CD1c-positive myeloid dendritic cell (primary cell): ENCODE results near the gene KLF3.

Experiments
- DNase-seq: peaks from one replicate; pipeline ENCODE4 v3.0.0-alpha.2; 2016; ENCODE audit errors: extremely low spot score

The KLF3 gene

GRCh38 chr4:38673130-38673978, 9.4 kb downstream of the KLF3 start:
- DNase-seq, result peak; percentile 61

- no peak for DNase-seq
Observed at GRCh38 chr4:38674258-38675144, 10.5 kb downstream of the KLF3 start.

- DNase-seq, result peak; percentile 88
Observed at GRCh38 chr4:38675146-38676121, 11.4 kb downstream of the KLF3 start.

GRCh38 chr4:38676986-38677385, 13.0 kb downstream of the KLF3 start:
- DNase-seq, result no peak

- no peak for DNase-seq
Observed at GRCh38 chr4:38677441-38677840, 13.4 kb downstream of the KLF3 start.

- DNase-seq, result no peak
Observed at GRCh38 chr4:38678078-38678477, 14.1 kb downstream of the KLF3 start.

GRCh38 chr4:38679921-38680320, 15.9 kb downstream of the KLF3 start:
- DNase-seq, result no peak

- no peak for DNase-seq
Observed at GRCh38 chr4:38681281-38681991, 17.4 kb downstream of the KLF3 start.

GRCh38 chr4:38682336-38682735, 18.3 kb downstream of the KLF3 start:
- no peak for DNase-seq

GRCh38 chr4:38683276-38683675, 19.3 kb downstream of the KLF3 start:
- no peak for DNase-seq

GRCh38 chr4:38684271-38684670, 20.3 kb downstream of the KLF3 start:
- DNase-seq, result no peak

GRCh38 chr4:38684951-38685844, 21.2 kb downstream of the KLF3 start:
- DNase-seq, result no peak

- DNase-seq, result no peak
Observed at GRCh38 chr4:38686682-38687081, 22.7 kb downstream of the KLF3 start.

GRCh38 chr4:38687571-38688011, 23.6 kb downstream of the KLF3 start:
- no peak for DNase-seq

GRCh38 chr4:38688676-38689355, 24.8 kb downstream of the KLF3 start:
- no peak for DNase-seq

- DNase-seq, result no peak
Observed at GRCh38 chr4:38691251-38692008, 27.4 kb downstream of the KLF3 start.

GRCh38 chr4:38692421-38692820, 28.4 kb downstream of the KLF3 start:
- no peak for DNase-seq

- no peak for DNase-seq
Observed at GRCh38 chr4:38693569-38693968, 29.6 kb downstream of the KLF3 start.
